Esophagus squamous epithelium (tissue), 4 donors: ENCODE data around the gene ZNF783.

Source experiments
- CTCF ChIP-seq, 6 experiments: fragments of 450-650 bp in 4 of 6; fragments of 200-600 bp in 2 of 6; sonication (generic) in 2 of 6; IDR thresholded peaks; one replicate each; pipeline ENCODE4 v1.5.1; 2016 to 2019; ENCODE audit warnings: antibody characterized with exemption in 6 of 6, mild to moderate bottlenecking in 4 of 6, moderate library complexity in 4 of 6
- POLR2A ChIP-seq, 4 donors: fragments of 450-650 bp; IDR thresholded peaks; one replicate each; pipeline ENCODE4 v1.6.1; 2017; ENCODE audit warnings: antibody characterized with exemption in 4 of 4, mild to moderate bottlenecking in 4 of 4, moderate library complexity in 3 of 4

DNA sequence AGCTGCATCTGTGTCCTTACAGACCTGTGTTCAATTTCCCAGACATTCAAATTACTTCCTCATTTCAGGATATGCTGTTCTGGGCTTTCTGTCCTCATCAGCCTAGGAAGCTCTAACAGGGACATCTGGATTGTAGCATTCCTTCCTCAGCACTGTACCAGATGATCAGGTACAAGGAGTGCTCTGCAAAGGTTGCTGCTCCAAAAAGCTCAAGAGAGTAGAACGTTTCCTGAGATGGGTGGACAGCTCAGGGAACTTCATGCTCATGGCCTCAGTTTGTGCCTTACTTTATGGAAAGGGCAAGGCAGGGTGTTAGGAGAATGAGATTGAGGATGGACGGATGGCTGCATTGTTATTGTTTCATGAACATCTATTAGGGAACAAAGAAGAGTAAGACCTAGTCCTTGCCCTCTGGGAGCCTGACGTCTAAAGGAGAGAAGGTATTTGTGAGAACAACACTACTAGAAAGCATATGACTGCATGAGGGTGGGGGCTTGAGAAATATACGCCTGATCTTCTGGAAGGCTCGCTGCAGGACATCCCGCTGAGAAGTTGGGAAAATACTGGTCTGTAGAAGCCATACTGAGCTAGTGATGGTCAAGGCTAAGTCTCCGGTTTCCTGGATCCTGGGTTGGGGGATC, 33.0 kb upstream of the ZNF783 start:
- no peak for TF ChIP-seq CTCF (IDR thresholded peaks at IDR 0.05)
- no peak for TF ChIP-seq POLR2A (IDR thresholded peaks at IDR 0.05)
